ENCODE results near the gene GPR179. TPM values are rescaled to one million over a fixed set of nuclear protein-coding genes. Genes with fewer than 3 reads are reported as not detected.

GPR179 gene
- total RNA-seq, 1 experiment from 2014 or later, result 0.17 TPM

- Histone ChIP-seq H3K4me1 (ENCODE audit: control insufficient read depth in 1 of 2, insufficient read depth in 2 of 2, low read length in 2 of 2) (peaks cover 4 to 30% of the 10 kb centered on the region in 2 experiments; a peak in 3 of 4 replicates), H3K27ac (ENCODE audit: low read depth, low read length) (no peak overlapping the region), H3K27me3 (ENCODE audit: insufficient read depth, low read length) (no peaks in the 10 kb centered on the region), H3K9me2 (ENCODE audit: insufficient read depth) (no peaks in the 10 kb centered on the region), H3K4me2 (ENCODE audit: low read length) (no peak overlapping the region), H3K4me3 (replicated peaks in 1 of 2; ENCODE audit: low read depth in 1 of 2, low read length in 2 of 2) (no peak overlapping the region), H3K79me2 (ENCODE audit: insufficient read depth, low read length) (peaks cover 63% of the 10 kb centered on the region), H3K9me3 (ENCODE audit: control insufficient read depth in 1 of 2, insufficient read depth in 1 of 2, low read depth in 1 of 2, low read length in 2 of 2) (no peaks in the 10 kb centered on the region), H3K9ac (ENCODE audit: low read length) (no peak overlapping the region), H3K36me3 (ENCODE audit: control insufficient read depth in 1 of 2, insufficient read depth in 2 of 2, low read length in 2 of 2) (no peaks in the 10 kb centered on the region), H2AFZ (ENCODE audit: low read depth, low read length, poor library complexity, severe bottlenecking) (no peak overlapping the region), H4K20me1 (ENCODE audit: insufficient read depth) (0 out of 2 replicates have a peak, but pooled peaks cover 3% of the 10 kb centered on the region)
- POLR2A ChIA-PET, result no interaction called here
- CTCF ChIA-PET, result interaction anchor here (1.1 kb wide), 1 partner anchor 230 kb away, joined by 3 read pairs; no protein-coding TSS in a partner anchor
- no peak for DNase-seq (ENCODE audit: low read depth, low spot score)
- ATAC-seq, result no peak
- TF ChIP-seq EZH2phosphoT487 (IDR thresholded peaks at IDR 0.05; ENCODE audit: borderline replicate concordance), result no peak
- no peak for TF ChIP-seq RAD21 (IDR thresholded peaks at IDR 0.05; ENCODE audit: low read depth)
- no peak for TF ChIP-seq TCF7L2 (IDR thresholded peaks at IDR 0.05; ENCODE audit: borderline replicate concordance, extremely low read depth, insufficient read depth, insufficient read length)
- TF ChIP-seq YY1 (IDR thresholded peaks at IDR 0.05; ENCODE audit: extremely low read depth, insufficient replicate concordance, low read depth, low read length), result no peak
- TF ChIP-seq POLR2A (IDR thresholded peaks at IDR 0.05; ENCODE audit: borderline replicate concordance, extremely low read depth, insufficient read depth, insufficient read length), result no peak
- TF ChIP-seq CEBPB (IDR thresholded peaks at IDR 0.05; ENCODE audit: low read depth), result no peak
- TF ChIP-seq ZBTB33 (IDR thresholded peaks at IDR 0.05; ENCODE audit: extremely low read depth, insufficient replicate concordance, low read length), result no peak
- TF ChIP-seq EZH2 (IDR thresholded peaks at IDR 0.05), result no peak
- TF ChIP-seq EGR1 (IDR thresholded peaks at IDR 0.05; ENCODE audit: low read depth), result no peak
- TF ChIP-seq CTCF (IDR thresholded peaks at IDR 0.05 in 2 of 3, conservative IDR thresholded peaks at IDR 0.05 in 1 of 3; ENCODE audit: borderline replicate concordance in 1 of 3, insufficient read depth in 1 of 3, low read depth in 2 of 3, low read length in 2 of 3), result no peak
- TF ChIP-seq FOSL1 (IDR thresholded peaks at IDR 0.05; ENCODE audit: low read depth), result no peak
- TF ChIP-seq ZNF274 (IDR thresholded peaks at IDR 0.05; ENCODE audit: low read depth, low read length), result no peak
- TF ChIP-seq ATF3 (IDR thresholded peaks at IDR 0.05), result no peak
- TF ChIP-seq ZFX (IDR thresholded peaks at IDR 0.05), result no peak
- no peak for TF ChIP-seq ELF1 (IDR thresholded peaks at IDR 0.05; ENCODE audit: borderline replicate concordance, low read depth)
- no peak for TF ChIP-seq POLR2AphosphoS5 (IDR thresholded peaks at IDR 0.05; ENCODE audit: low read depth, low read length)
- BruUV-seq (replicated peaks), result no TSS peak
- intact Hi-C loops (cut with micrococcal nuclease), result loop anchor here (10.0 kb wide), 1 partner anchor 130 kb away; no protein-coding TSS in a partner anchor
- RAD21 ChIA-PET (ENCODE audit: low non-redundant PET in 1 of 2, low total read pairs in 2 of 2, uncharacterized antibody in 2 of 2, unreplicated experiment in 2 of 2), result no interaction called here
These were observed 10.7 kb upstream of the GPR179 start for GRCh38 chr17:38354466-38354865.

Measured in HCT116 (cell line).